BLaER1 treated with 17β-estradiol and CSF1 and Interleukin-3, amounts not matched to agents 10 nM and 100 nM (cell line): Measurements from ENCODE around the gene SPTBN1.
"Not testable (repeated sequence)": the region's sequence is repeated elsewhere in the genome, so short reads cannot be mapped to it uniquely, and the experiment has no call there.

Source experiments
- H3K27ac ChIP-seq, 11 experiments: shearing (Covaris generic); formaldehyde crosslinking; 2 replicates each; pipeline ENCODE4 v1.8.1; 2022
- H3K27me3 ChIP-seq, 11 experiments: shearing (Covaris generic); formaldehyde crosslinking; 2 replicates each; pipeline ENCODE4 v1.8.1; 2022
- H3K36me3 ChIP-seq, 11 experiments: shearing (Covaris generic); formaldehyde crosslinking; 2 replicates each; pipeline ENCODE4 v1.8.1; 2022
- H3K4me1 ChIP-seq, 10 experiments: shearing (Covaris generic); formaldehyde crosslinking; 2 replicates each; pipeline ENCODE4 v1.8.1; 2022
- H3K4me2 ChIP-seq, 11 experiments: shearing (Covaris generic); formaldehyde crosslinking; 2 replicates each; pipeline ENCODE4 v1.8.1; 2022
- H3K4me3 ChIP-seq, 10 experiments: shearing (Covaris generic); formaldehyde crosslinking; 2 replicates each; pipeline ENCODE4 v1.8.1; 2022
- H3K9ac ChIP-seq, 11 experiments: shearing (Covaris generic); formaldehyde crosslinking; 2 replicates each; pipeline ENCODE4 v1.8.1; 2022
- H3K9me3 ChIP-seq, 11 experiments: shearing (Covaris generic); formaldehyde crosslinking; replicated peaks in 1 of 11; 2 replicates each; pipeline ENCODE4 v1.8.1; 2022
- H4K20me1 ChIP-seq, 11 experiments: shearing (Covaris generic); formaldehyde crosslinking; 2 replicates each; pipeline ENCODE4 v1.8.1; 2022
- Cebpa-rat ChIP-seq, 11 experiments: shearing (Covaris generic); IDR thresholded peaks; 2 replicates each; pipeline ENCODE4 v1.8.1; 2022

SPTBN1 gene

GRCh38 chr2:54523324-54523959 is 67.3 kb downstream of the SPTBN1 start:
- Histone ChIP-seq H3K4me1 (peaks cover 20 to 27% (median 24%) of the 10 kb centered on the region in 10 experiments), H3K9me3 (no peaks in the 10 kb centered on the region), H3K4me2 (peak overlapping the region in 9 of 11 experiments; percentile 4 to 82 (median 53); a peak in 15 of 22 replicates), H3K27ac (no peak overlapping the region), H3K9ac (0 out of 22 replicates have a peak overlapping the region, but pooled peaks of 1 of the 11 experiments have one; percentile 29), H3K27me3 (no peaks in the 10 kb centered on the region), H3K36me3 (no peaks in the 10 kb centered on the region), H3K4me3 (no peak overlapping the region), H4K20me1 (no peaks in the 10 kb centered on the region)
- no peak for TF ChIP-seq Cebpa-rat (IDR thresholded peaks at IDR 0.05)

- Histone ChIP-seq H3K4me2 (peak overlapping the region; percentile 33 to 82 (median 63)), H3K9ac (no peak overlapping the region), H3K4me3 (no peak overlapping the region; a peak in 1 of 20 replicates), H3K27me3 (no peaks in the 10 kb centered on the region), H3K27ac (peak overlapping the region in 3 of 11 experiments; percentile 6 to 38 (median 10); a peak in 5 of 22 replicates), H3K36me3 (no peaks in the 10 kb centered on the region), H3K4me1 (peaks cover 20 to 31% (median 24%) of the 10 kb centered on the region in 10 experiments), H3K9me3 (peaks cover 0 to 5% (median 0%) of the 10 kb centered on the region in 11 experiments; a peak in 1 of 22 replicates), H4K20me1 (no peaks in the 10 kb centered on the region)
- TF ChIP-seq Cebpa-rat (IDR thresholded peaks at IDR 0.05), result no peak
Observed at GRCh38 chr2:54524226-54524991, 68.3 kb downstream of the SPTBN1 start.

GRCh38 chr2:54525321-54525720 is 69.2 kb downstream of the SPTBN1 start:
- Histone ChIP-seq H3K27me3 (no peaks in the 10 kb centered on the region), H3K4me2 (peak overlapping the region in 5 of 11 experiments; percentile 70 to 82 (median 76); a peak in 10 of 22 replicates), H3K9me3 (peaks cover 0 to 5% (median 0%) of the 10 kb centered on the region in 11 experiments; a peak in 1 of 22 replicates), H3K36me3 (no peaks in the 10 kb centered on the region), H3K9ac (no peak overlapping the region), H3K27ac (peak overlapping the region in 1 of 11 experiments; percentile 38; a peak in 2 of 22 replicates), H3K4me1 (peaks cover 20 to 39% (median 24%) of the 10 kb centered on the region in 10 experiments), H3K4me3 (no peak overlapping the region), H4K20me1 (no peaks in the 10 kb centered on the region)
- no peak for TF ChIP-seq Cebpa-rat (IDR thresholded peaks at IDR 0.05)

GRCh38 chr2:54526226-54526879 is 70.2 kb downstream of the SPTBN1 start:
- no peak overlapping the region for H3K4me2 ChIP-seq
- H3K27me3 ChIP-seq, result no peaks in the 10 kb centered on the region
- no peaks in the 10 kb centered on the region for H4K20me1 ChIP-seq
- no peak overlapping the region for H3K9ac ChIP-seq
- H3K4me3 ChIP-seq, result no peak overlapping the region
- TF ChIP-seq Cebpa-rat (IDR thresholded peaks at IDR 0.05), result no peak
- H3K4me1 ChIP-seq, result peaks cover 20 to 44% (median 24%) of the 10 kb centered on the region in 10 experiments
- peaks cover 0 to 5% (median 0%) of the 10 kb centered on the region in 11 experiments; a peak in 1 of 22 replicates for H3K9me3 ChIP-seq
- H3K36me3 ChIP-seq, result no peaks in the 10 kb centered on the region
- no peak overlapping the region for H3K27ac ChIP-seq

GRCh38 chr2:54528311-54528955 is 72.3 kb downstream of the SPTBN1 start:
- Histone ChIP-seq H3K36me3 (no peaks in the 10 kb centered on the region), H3K4me2 (peak overlapping the region in 2 of 11 experiments; percentile 0 to 14; a peak in 1 of 22 replicates), H3K4me3 (no peak overlapping the region), H3K9me3 (peaks cover 0 to 5% (median 0%) of the 10 kb centered on the region in 11 experiments; a peak in 1 of 22 replicates), H4K20me1 (no peaks in the 10 kb centered on the region), H3K27me3 (no peaks in the 10 kb centered on the region), H3K9ac (no peak overlapping the region), H3K4me1 (peaks cover 24 to 59% (median 31%) of the 10 kb centered on the region in 10 experiments), H3K27ac (no peak overlapping the region)
- TF ChIP-seq Cebpa-rat (IDR thresholded peaks at IDR 0.05), result no peak

GRCh38 chr2:54529518-54529917 is 73.4 kb downstream of the SPTBN1 start:
- not testable (repeated sequence) for H3K9ac ChIP-seq, H3K27ac ChIP-seq, H3K4me3 ChIP-seq, H3K9me3 ChIP-seq, H3K27me3 ChIP-seq, H4K20me1 ChIP-seq, H3K36me3 ChIP-seq
- peak overlapping the region in 3 of 11 experiments; percentile 36 to 64 (median 42); a peak in 5 of 22 replicates for H3K4me2 ChIP-seq
- peaks cover 18 to 59% (median 25%) of the 10 kb centered on the region in 10 experiments; a peak in 19 of 20 replicates for H3K4me1 ChIP-seq

GRCh38 chr2:54529935-54530334 is 73.8 kb downstream of the SPTBN1 start:
- Histone ChIP-seq H3K27me3 (no peaks in the 10 kb centered on the region), H3K9ac (no peak overlapping the region), H3K4me3 (no peak overlapping the region), H3K36me3 (no peaks in the 10 kb centered on the region), H3K9me3 (peaks cover 0 to 5% (median 0%) of the 10 kb centered on the region in 11 experiments; a peak in 1 of 22 replicates), H3K4me1 (peaks cover 14 to 59% (median 21%) of the 10 kb centered on the region in 10 experiments; a peak in 19 of 20 replicates), H4K20me1 (no peaks in the 10 kb centered on the region), H3K4me2 (peak overlapping the region in 3 of 11 experiments; percentile 36 to 64 (median 42); a peak in 5 of 22 replicates), H3K27ac (no peak overlapping the region)
- TF ChIP-seq Cebpa-rat (IDR thresholded peaks at IDR 0.05), result no peak

- no peak overlapping the region for H3K4me2 ChIP-seq
- H3K9ac ChIP-seq, result no peak overlapping the region
- TF ChIP-seq Cebpa-rat (IDR thresholded peaks at IDR 0.05), result no peak
- H3K4me1 ChIP-seq, result peaks cover 14 to 66% (median 31%) of the 10 kb centered on the region in 10 experiments; a peak in 18 of 20 replicates
- H4K20me1 ChIP-seq, result no peaks in the 10 kb centered on the region
- no peaks in the 10 kb centered on the region for H3K36me3 ChIP-seq
- H3K9me3 ChIP-seq, result peaks cover 0 to 5% (median 0%) of the 10 kb centered on the region in 11 experiments; a peak in 1 of 22 replicates
- H3K27me3 ChIP-seq, result no peaks in the 10 kb centered on the region
- no peak overlapping the region for H3K4me3 ChIP-seq
- peak overlapping the region in 4 of 11 experiments; percentile 3 to 19 (median 10); a peak in 4 of 22 replicates for H3K27ac ChIP-seq
Observed at GRCh38 chr2:54531558-54531957, 75.4 kb downstream of the SPTBN1 start.
